MV-4-11 (cell line): ENCODE data around the gene TGIF2.
"Not testable (repeated sequence)": the region's sequence is repeated elsewhere in the genome, so short reads cannot be mapped to it uniquely, and the experiment has no call there.

Source experiments
- DNase-seq: peaks from one replicate; lab custom pipeline; 2025; lab: John Stamatoyannopoulos, UW

TGIF2 gene

GRCh38 chr20:36578356-36579041 lies 5.1 kb downstream of the TGIF2 start:
- no peak for DNase-seq

- no peak for DNase-seq
Measured at GRCh38 chr20:36579996-36580545, 6.7 kb downstream of the TGIF2 start.

- no peak for DNase-seq
Measured at GRCh38 chr20:36582322-36582721, 8.9 kb downstream of the TGIF2 start.

- no peak for DNase-seq
Measured at GRCh38 chr20:36582821-36583220, 9.4 kb downstream of the TGIF2 start.

GRCh38 chr20:36584018-36584481 lies 10.7 kb downstream of the TGIF2 start:
- DNase-seq, result no peak

- DNase-seq, result no peak
Measured at GRCh38 chr20:36585410-36586125, 12.2 kb downstream of the TGIF2 start.

GRCh38 chr20:36587388-36588070 lies 14.1 kb downstream of the TGIF2 start:
- no peak for DNase-seq

GRCh38 chr20:36591281-36591680 lies 17.9 kb downstream of the TGIF2 start:
- no peak for DNase-seq

GRCh38 chr20:36591854-36592641 lies 18.7 kb downstream of the TGIF2 start:
- no peak for DNase-seq

GRCh38 chr20:36593347-36593929 lies 20.0 kb downstream of the TGIF2 start:
- no peak for DNase-seq

- DNase-seq, result peak; percentile 82
Measured at GRCh38 chr20:36599912-36600345, 26.5 kb downstream of the TGIF2 start.

- DNase-seq, result peak; percentile 55
Measured at GRCh38 chr20:36601540-36601939, 28.1 kb downstream of the TGIF2 start.

- DNase-seq, result peak; percentile 81
Measured at GRCh38 chr20:36604952-36605398, 31.6 kb downstream of the TGIF2 start.

- peak; percentile 98 for DNase-seq
Measured at GRCh38 chr20:36605399-36606157, 32.2 kb downstream of the TGIF2 start, which contains the start of gene RAB5IF. TSS of gene RAB5IF (plus strand) at chr20:36605779. CDS start at chr20:36605952, 173 bp downstream.

GRCh38 chr20:36606158-36607066 lies 33.0 kb downstream of the TGIF2 start:
- peak; percentile 72 for DNase-seq

GRCh38 chr20:36607586-36608387 lies 34.4 kb downstream of the TGIF2 start:
- no peak for DNase-seq

GRCh38 chr20:36608388-36608728 lies 35.0 kb downstream of the TGIF2 start:
- not testable (repeated sequence) for DNase-seq

GRCh38 chr20:36611625-36612024 lies 38.2 kb downstream of the TGIF2 start:
- no peak for DNase-seq

- DNase-seq, result no peak
Measured at GRCh38 chr20:36613974-36614373, 40.6 kb downstream of the TGIF2 start.
